A549 (cell line): ENCODE measurements around the gene SHKBP1. TPM values are rescaled to one million over a fixed set of nuclear protein-coding genes. Genes with fewer than 3 reads are reported as not detected.
A peak's percentile ranks its signal among the peaks of the same experiment; 100 is the strongest.

Experiments used
- ATAC-seq, 2 experiments: fragments of 200-7000 bp in 1 of 2; fragments of >200 bp in 1 of 2; cut with Nextera tagmentation in 1 of 2; cut with Tn5 transposase in 1 of 2; 3 replicates each; pipeline versions ENCODE4 v1.8.0 to v1.9.1; 2018 to 2020; ENCODE audit warnings: mild to moderate bottlenecking in 1 of 2, moderate library complexity in 1 of 2
- CTCF ChIA-PET: fragments of 300-600 bp; sonication (Branson Sonifier 250); formaldehyde crosslinking; extraction: SDS; loops from one replicate; lab custom pipeline; 2021; ENCODE audit warnings: antibody characterized with exemption, inconsistent platforms; lab: Yijun Ruan, JAX
- POLR2A ChIA-PET: fragments of 350-600 bp; formaldehyde crosslinking; extraction: SDS; loops from one replicate; lab custom pipeline; 2021; ENCODE audit warnings: antibody characterized with exemption, inconsistent platforms; lab: Yijun Ruan, JAX
- DNase-seq, 2 experiments: peaks; one replicate each; pipeline versions ENCODE4 v3.0.0 to v3.0.0-alpha.2; 2011 to 2016; ENCODE audit warnings: low read depth in 1 of 2, low spot score in 1 of 2
- FAIRE-seq: peaks from 2 replicates; lab custom pipeline; 2011; peaks lifted over from hg19 to GRCh38; lab: Jason Lieb, UNC
- H3K27ac ChIP-seq, 2 experiments: fragments of >200 bp; sonication (Bioruptor Twin); formaldehyde crosslinking; 3 replicates each; pipeline ENCODE4 v1.5.1; 2016 to 2017
- H3K4me1 ChIP-seq: fragments of >200 bp; sonication (Bioruptor Twin); formaldehyde crosslinking; 3 replicates; pipeline ENCODE4 v1.6.1; 2016
- H3K4me2 ChIP-seq: fragments of >200 bp; sonication (Bioruptor Twin); formaldehyde crosslinking; 3 replicates; pipeline ENCODE4 v1.6.1; 2016
- H3K4me3 ChIP-seq: fragments of >200 bp; sonication (Bioruptor Twin); formaldehyde crosslinking; 3 replicates; pipeline ENCODE4 v1.5.1; 2016
- H3K9me3 ChIP-seq: fragments of >200 bp; sonication (Bioruptor Twin); formaldehyde crosslinking; 3 replicates; pipeline ENCODE4 v1.6.1; 2016
- BCL3 ChIP-seq: fragments of >200 bp; sonication (Bioruptor Twin); formaldehyde crosslinking; IDR thresholded peaks from 3 replicates; pipeline ENCODE4 v1.6.1; 2016
- CBX8 ChIP-seq: fragments of 200-600 bp; sonication (generic); IDR thresholded peaks from 2 replicates; pipeline ENCODE4 v1.6.1; 2016
- CHD2 ChIP-seq: fragments of 150-350 bp; IDR thresholded peaks from 2 replicates; pipeline ENCODE4 v1.6.1; 2014; ENCODE audit warnings: low read length; ENCODE audit not compliant: partially characterized antibody
- EHF ChIP-seq: fragments of 250-450 bp; sonication (Bioruptor Pico); IDR thresholded peaks from 2 replicates; pipeline ENCODE4 v1.5.0; 2020; ENCODE audit warnings: mild to moderate bottlenecking
- EHMT2 ChIP-seq: fragments of 200-600 bp; sonication (generic); IDR thresholded peaks from 2 replicates; pipeline ENCODE4 v1.6.1; 2016; ENCODE audit warnings: antibody characterized with exemption, low read depth, mild to moderate bottlenecking, moderate library complexity
- EP300 ChIP-seq, 2 experiments: fragments of >200 bp; sonication (Bioruptor Twin); formaldehyde crosslinking; IDR thresholded peaks; 2 replicates in 1 of 2; 3 replicates in 1 of 2; pipeline ENCODE4 v1.6.1; 2016 to 2017
- FOSL2 ChIP-seq, 2 experiments: fragments of 450-650 bp in 1 of 2; fragments of >200 bp in 1 of 2; sonication (Bioruptor Twin) in 1 of 2; formaldehyde crosslinking; IDR thresholded peaks; 2 replicates each; pipeline versions ENCODE4 v1.5.0 to v1.6.1; 2016 to 2020; ENCODE audit warnings: mild to moderate bottlenecking in 1 of 2, moderate library complexity in 1 of 2
- HOXA7 ChIP-seq: fragments of 250-450 bp; sonication (Bioruptor Pico); IDR thresholded peaks from 2 replicates; pipeline ENCODE4 v1.5.0; 2020; ENCODE audit warnings: mild to moderate bottlenecking, moderate library complexity
- HOXB13 ChIP-seq: fragments of 250-450 bp; sonication (Bioruptor Pico); IDR thresholded peaks from 2 replicates; pipeline ENCODE4 v1.5.0; 2020; ENCODE audit warnings: low read depth, mild to moderate bottlenecking, moderate library complexity
- HOXB5 ChIP-seq: fragments of 250-450 bp; sonication (Bioruptor Pico); IDR thresholded peaks from 2 replicates; pipeline ENCODE4 v1.5.0; 2020; ENCODE audit warnings: mild to moderate bottlenecking, moderate library complexity
- KDM1A ChIP-seq: fragments of 200-600 bp; sonication (generic); IDR thresholded peaks from 2 replicates; pipeline ENCODE4 v1.6.1; 2016; ENCODE audit warnings: low read depth, mild to moderate bottlenecking
- NR3C1 ChIP-seq: fragments of >200 bp; sonication (Bioruptor Twin); formaldehyde crosslinking; IDR thresholded peaks from 3 replicates; pipeline ENCODE4 v1.6.1; 2017
- PBX3 ChIP-seq: IDR thresholded peaks from 2 replicates; pipeline ENCODE4 v1.6.1; 2012
- POLR2A ChIP-seq: IDR thresholded peaks from 2 replicates; pipeline ENCODE4 v1.6.1; 2012; ENCODE audit warnings: mild to moderate bottlenecking, low read length
- RARB ChIP-seq: fragments of 250-450 bp; sonication (Bioruptor Pico); IDR thresholded peaks from 2 replicates; pipeline ENCODE4 v1.8.0; 2021; ENCODE audit warnings: mild to moderate bottlenecking, moderate library complexity
- RCOR1 ChIP-seq: fragments of 150-350 bp; IDR thresholded peaks from 2 replicates; pipeline ENCODE4 v1.6.1; 2014; ENCODE audit warnings: antibody characterized with exemption, low read length, low read depth
- ZFP36 ChIP-seq: fragments of 450-650 bp; IDR thresholded peaks from 2 replicates; pipeline ENCODE4 v1.6.1; 2014; ENCODE audit warnings: borderline replicate concordance; ENCODE audit not compliant: partially characterized antibody
- ZNF302 ChIP-seq: fragments of 250-450 bp; sonication (Bioruptor Pico); IDR thresholded peaks from 2 replicates; pipeline ENCODE4 v1.9.0; 2021; ENCODE audit warnings: inconsistent platforms, mild to moderate bottlenecking, moderate library complexity
- ZSCAN20 ChIP-seq: fragments of 250-450 bp; sonication (Bioruptor Pico); IDR thresholded peaks from 2 replicates; pipeline ENCODE4 v1.8.0; 2022; ENCODE audit warnings: mild to moderate bottlenecking, moderate library complexity
- WGBS: methylation state at CpG from one replicate; pipeline ENCODE4 v1.1.6; 2017; ENCODE audit errors: missing lambda C conversion rate; 5-methylcytosine and 5-hydroxymethylcytosine counted together
- polyA plus RNA-seq, 4 experiments: library from polyadenylated mRNA; depleted of rRNA in 3 of 4; stranded (reverse); fragments of >200 nt; fragmentation: RNase III in 1 of 4; extraction: RNeasy Plus Mini Kit Qiagen cat#74134 plus additional on column Dnase treatment in 1 of 4; gene quantifications; 2 replicates in 3 of 4; 3 replicates in 1 of 4; pipeline ENCODE4 v1.2.3, GENCODE V29; 2011 to 2017
- TF ChIP-seq, protein P1 (sequence below): fragments of 200-600 bp; sonication (generic); IDR thresholded peaks from 2 replicates; pipeline ENCODE4 v1.6.1; 2016; ENCODE audit warnings: antibody characterized with exemption, mild to moderate bottlenecking, moderate library complexity
- TF ChIP-seq, protein P2 (sequence below): fragments of >200 bp; sonication (Bioruptor Twin); formaldehyde crosslinking; IDR thresholded peaks from 3 replicates; pipeline ENCODE4 v1.5.1; 2016

Gene SHKBP1
- polyA plus RNA-seq, 2 of the 4 experiments (the other 2 are of a cell fraction), result 75.2 to 123 TPM

- Histone ChIP-seq H3K9me3 (peaks cover 9% of the 10 kb centered on the region), H3K4me3 (no peak overlapping the region), H3K27ac (no peak overlapping the region)
- ATAC-seq (no peak), DNase-seq (no peak)
- WGBS, result 85% methylated on average over 4 of the region's 4 CpGs
- POLR2A ChIA-PET, result no interaction called here
- CTCF ChIA-PET, result interaction anchor here (0.5 to 58.9 kb wide), 11 partner anchors 15 to 298 kb away, joined by 3 to 2247 read pairs (median 19); partner anchors contain the start of gene LTBP4
- TF ChIP-seq HOXB5 (no peak), CBX8 (no peak), PBX3 (no peak), NR3C1 (no peak), EP300 (IDR thresholded peaks at IDR 0.05) (no peak), RCOR1 (no peak), EHMT2 (no peak)
- TF ChIP-seq, protein P1, sequence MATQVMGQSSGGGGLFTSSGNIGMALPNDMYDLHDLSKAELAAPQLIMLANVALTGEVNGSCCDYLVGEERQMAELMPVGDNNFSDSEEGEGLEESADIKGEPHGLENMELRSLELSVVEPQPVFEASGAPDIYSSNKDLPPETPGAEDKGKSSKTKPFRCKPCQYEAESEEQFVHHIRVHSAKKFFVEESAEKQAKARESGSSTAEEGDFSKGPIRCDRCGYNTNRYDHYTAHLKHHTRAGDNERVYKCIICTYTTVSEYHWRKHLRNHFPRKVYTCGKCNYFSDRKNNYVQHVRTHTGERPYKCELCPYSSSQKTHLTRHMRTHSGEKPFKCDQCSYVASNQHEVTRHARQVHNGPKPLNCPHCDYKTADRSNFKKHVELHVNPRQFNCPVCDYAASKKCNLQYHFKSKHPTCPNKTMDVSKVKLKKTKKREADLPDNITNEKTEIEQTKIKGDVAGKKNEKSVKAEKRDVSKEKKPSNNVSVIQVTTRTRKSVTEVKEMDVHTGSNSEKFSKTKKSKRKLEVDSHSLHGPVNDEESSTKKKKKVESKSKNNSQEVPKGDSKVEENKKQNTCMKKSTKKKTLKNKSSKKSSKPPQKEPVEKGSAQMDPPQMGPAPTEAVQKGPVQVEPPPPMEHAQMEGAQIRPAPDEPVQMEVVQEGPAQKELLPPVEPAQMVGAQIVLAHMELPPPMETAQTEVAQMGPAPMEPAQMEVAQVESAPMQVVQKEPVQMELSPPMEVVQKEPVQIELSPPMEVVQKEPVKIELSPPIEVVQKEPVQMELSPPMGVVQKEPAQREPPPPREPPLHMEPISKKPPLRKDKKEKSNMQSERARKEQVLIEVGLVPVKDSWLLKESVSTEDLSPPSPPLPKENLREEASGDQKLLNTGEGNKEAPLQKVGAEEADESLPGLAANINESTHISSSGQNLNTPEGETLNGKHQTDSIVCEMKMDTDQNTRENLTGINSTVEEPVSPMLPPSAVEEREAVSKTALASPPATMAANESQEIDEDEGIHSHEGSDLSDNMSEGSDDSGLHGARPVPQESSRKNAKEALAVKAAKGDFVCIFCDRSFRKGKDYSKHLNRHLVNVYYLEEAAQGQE, result no peak
- TF ChIP-seq, all 56 proteins: peak for 0
- Histone ChIP-seq H3K4me1 (peaks cover 5% of the 10 kb centered on the region), H3K4me2 (no peak overlapping the region)
- FAIRE-seq, result no peak
Measured at GRCh38 chr19:40550951-40551350, 25.7 kb upstream of the SHKBP1 start.

DNA sequence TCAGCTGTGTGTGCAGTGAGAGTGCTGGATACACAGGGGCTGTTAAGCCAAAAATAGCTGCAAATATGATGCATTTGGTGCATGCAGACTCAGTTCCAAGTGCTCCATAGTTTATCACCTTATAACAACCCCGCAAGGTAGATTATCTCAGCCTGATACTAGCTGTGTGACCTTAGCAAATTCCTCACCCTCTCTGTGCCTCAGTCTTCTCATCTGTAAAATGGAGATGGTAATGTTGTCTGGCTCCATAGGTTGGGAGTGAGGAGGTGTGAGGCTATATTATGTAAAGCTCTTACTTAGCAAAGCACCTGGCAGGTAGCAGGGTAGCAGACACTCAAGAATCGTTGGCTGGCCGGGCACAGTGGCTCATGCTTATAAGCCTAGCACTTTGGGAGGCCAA lies 23.8 kb upstream of the SHKBP1 start:
- H3K27ac ChIP-seq, result no peak overlapping the region
- ChIA-PET CTCF (interaction anchor here (0.5 to 58.9 kb wide), 5 partner anchors 13 to 133 kb away, joined by 3 to 2247 read pairs (median 328); partner anchors contain the start of gene LTBP4), POLR2A (no interaction called here)
- no peak overlapping the region for H3K4me3 ChIP-seq
- WGBS, result 92% methylated on average over 3 of the region's 3 CpGs
- peak; percentile 70 for FAIRE-seq
- no peak for DNase-seq
- TF ChIP-seq RCOR1 (no peak), ZFP36 (peak; percentile 58), HOXA7 (CRISPR knock-in tag) (no peak), KDM1A (0 out of 2 replicates have a peak, but pooled peaks have one; percentile 35)
- no peaks in the 10 kb centered on the region for H3K9me3 ChIP-seq
- H3K4me2 ChIP-seq, result no peak overlapping the region
- no peak for ATAC-seq
- peaks cover 5% of the 10 kb centered on the region for H3K4me1 ChIP-seq

DNA sequence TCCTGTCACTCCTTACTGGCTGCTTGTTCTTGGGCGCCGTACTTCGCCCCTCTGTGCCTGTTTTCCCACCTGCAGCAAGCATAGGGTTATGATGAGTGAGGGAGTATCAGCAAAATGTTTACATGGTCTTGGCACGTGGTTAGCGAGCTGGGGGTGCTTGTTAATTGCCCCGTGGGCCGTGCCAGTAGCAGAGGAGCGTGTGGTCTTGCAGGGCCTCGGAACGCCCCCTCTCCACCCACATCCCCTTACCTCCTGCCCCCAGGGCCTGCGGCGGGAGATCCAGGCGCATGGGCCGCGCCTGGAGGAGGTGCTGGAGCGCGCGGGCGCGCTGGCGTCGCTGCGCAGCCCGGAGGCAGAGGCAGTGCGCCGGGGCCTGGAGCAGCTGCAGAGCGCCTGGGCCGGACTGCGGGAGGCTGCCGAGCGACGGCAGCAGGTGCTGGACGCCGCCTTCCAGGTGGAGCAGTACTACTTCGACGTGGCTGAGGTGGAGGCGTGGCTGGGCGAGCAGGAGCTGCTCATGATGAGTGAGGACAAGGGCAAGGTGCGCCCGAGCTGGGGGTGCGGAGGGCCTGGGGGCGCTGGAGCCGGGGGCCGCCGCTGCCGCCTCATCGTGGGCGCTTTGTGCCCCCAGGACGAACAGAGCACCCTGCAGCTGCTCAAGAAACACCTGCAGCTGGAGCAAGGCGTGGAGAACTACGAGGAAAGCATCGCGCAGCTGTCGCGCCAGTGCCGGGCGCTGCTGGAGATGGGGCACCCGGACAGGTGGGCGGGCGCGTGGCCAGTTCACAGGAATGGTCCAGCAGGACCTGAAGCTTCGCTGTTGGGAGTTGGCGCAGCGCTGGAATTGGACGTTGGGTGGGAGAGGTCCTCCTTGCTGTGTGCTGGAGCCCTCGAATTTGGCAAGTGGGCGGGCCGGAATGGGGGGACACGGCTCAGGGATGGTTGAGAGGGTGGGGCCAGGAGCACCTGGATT lies 22.5 kb upstream of the SHKBP1 start:
- no peak for ATAC-seq
- peaks cover 5% of the 10 kb centered on the region for H3K4me1 ChIP-seq
- FAIRE-seq, result no peak
- TF ChIP-seq RARB (CRISPR knock-in tag) (no peak), HOXB13 (CRISPR knock-in tag) (no peak), EHF (CRISPR knock-in tag) (no peak), CBX8 (no peak), ZFP36 (no peak), POLR2A (no peak), ZSCAN20 (CRISPR knock-in tag) (no peak), FOSL2 (IDR thresholded peaks at IDR 0.05) (no peak), FOSL2 (CRISPR knock-in tag; IDR thresholded peaks at IDR 0.05) (no peak), EP300 (IDR thresholded peaks at IDR 0.05) (no peak), CHD2 (no peak), ZNF302 (CRISPR knock-in tag) (no peak), BCL3 (no peak)
- TF ChIP-seq, protein P2, sequence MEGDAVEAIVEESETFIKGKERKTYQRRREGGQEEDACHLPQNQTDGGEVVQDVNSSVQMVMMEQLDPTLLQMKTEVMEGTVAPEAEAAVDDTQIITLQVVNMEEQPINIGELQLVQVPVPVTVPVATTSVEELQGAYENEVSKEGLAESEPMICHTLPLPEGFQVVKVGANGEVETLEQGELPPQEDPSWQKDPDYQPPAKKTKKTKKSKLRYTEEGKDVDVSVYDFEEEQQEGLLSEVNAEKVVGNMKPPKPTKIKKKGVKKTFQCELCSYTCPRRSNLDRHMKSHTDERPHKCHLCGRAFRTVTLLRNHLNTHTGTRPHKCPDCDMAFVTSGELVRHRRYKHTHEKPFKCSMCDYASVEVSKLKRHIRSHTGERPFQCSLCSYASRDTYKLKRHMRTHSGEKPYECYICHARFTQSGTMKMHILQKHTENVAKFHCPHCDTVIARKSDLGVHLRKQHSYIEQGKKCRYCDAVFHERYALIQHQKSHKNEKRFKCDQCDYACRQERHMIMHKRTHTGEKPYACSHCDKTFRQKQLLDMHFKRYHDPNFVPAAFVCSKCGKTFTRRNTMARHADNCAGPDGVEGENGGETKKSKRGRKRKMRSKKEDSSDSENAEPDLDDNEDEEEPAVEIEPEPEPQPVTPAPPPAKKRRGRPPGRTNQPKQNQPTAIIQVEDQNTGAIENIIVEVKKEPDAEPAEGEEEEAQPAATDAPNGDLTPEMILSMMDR, result no peak
- H3K27ac ChIP-seq, result no peak overlapping the region
- WGBS, result 75% methylated on average over 67 of the region's 69 CpGs
- DNase-seq, result no peak
- no peak overlapping the region for H3K4me3 ChIP-seq
- ChIA-PET POLR2A (no interaction called here), CTCF (interaction anchor here (0.6 to 58.9 kb wide), 11 partner anchors 12 to 249 kb away, joined by 3 to 2247 read pairs (median 4); partner anchors contain the start of gene LTBP4)
- H3K4me2 ChIP-seq, result no peak overlapping the region
- no peaks in the 10 kb centered on the region for H3K9me3 ChIP-seq
